Activated B cell treated with CpG ODN at 0.5 μM for 24 hours (primary cell): ENCODE data around the gene FBXO41. TPM values are rescaled to one million over a fixed set of nuclear protein-coding genes. Genes with fewer than 3 reads are reported as not detected.

Source experiments
- ATAC-seq: fragments of 200-7000 bp; cut with Tn5 transposase; one replicate; pipeline ENCODE4 v1.10.0; 2021; ENCODE audit warnings: low read depth, mild to moderate bottlenecking, moderate library complexity
- CTCF ChIA-PET: fragments of 350-600 bp; sonication (Branson Sonifier 250); formaldehyde crosslinking; loops from one replicate; lab custom pipeline; 2021; ENCODE audit warnings: antibody characterized with exemption; lab: Charles Lee
- POLR2A ChIA-PET: fragments of 350-600 bp; sonication (Branson Sonifier 250); formaldehyde crosslinking; loops from one replicate; lab custom pipeline; 2021; ENCODE audit warnings: antibody characterized with exemption; lab: Charles Lee
- DNase-seq: peaks from one replicate; pipeline ENCODE4 v3.0.0; 2022
- H3K27ac Mint-ChIP-seq: one replicate; pipeline ENCODE4 v1.8.0; 2020; ENCODE audit warnings: mixed read lengths
- H3K27me3 Mint-ChIP-seq: one replicate; pipeline ENCODE4 v1.8.0; 2021; ENCODE audit warnings: mixed read lengths
- H3K36me3 Mint-ChIP-seq: one replicate; pipeline ENCODE4 v1.8.0; 2021; ENCODE audit warnings: low read depth, mixed read lengths
- H3K4me1 Mint-ChIP-seq: one replicate; pipeline ENCODE4 v1.8.0; 2021; ENCODE audit warnings: mixed read lengths
- H3K4me3 Mint-ChIP-seq: one replicate; pipeline ENCODE4 v1.8.0; 2020; ENCODE audit warnings: mild to moderate bottlenecking, mixed read lengths
- H3K9me3 Mint-ChIP-seq: one replicate; pipeline ENCODE4 v1.8.0; 2020; ENCODE audit warnings: mixed read lengths
- CTCF ChIP-seq: fragments of 200-600 bp; IDR thresholded peaks from one replicate; pipeline ENCODE4 v1.8.0; 2022; ENCODE audit warnings: antibody characterized with exemption, mild to moderate bottlenecking
- intact Hi-C: fragments of 100-400 bp; cut with micrococcal nuclease; formaldehyde crosslinking; loops from one replicate; pipeline ENCODE4 v1.15.1; 2024
- total RNA-seq: library from RNA; stranded (reverse); gene quantifications from 2 replicates; pipeline ENCODE4 v1.2.3, GENCODE V29; 2022

FBXO41 gene
- total RNA-seq, 1 donor from 2014 or later, result 25.7 TPM

- intact Hi-C loops, result no loop called here
- DNase-seq, result no peak
- ATAC-seq, result no peak
- Mint-ChIP-seq H3K27ac (no peak overlapping the region), H3K4me3 (no peak overlapping the region), H3K36me3 (peaks cover 2% of the 10 kb centered on the region), H3K27me3 (peaks cover 18% of the 10 kb centered on the region), H3K9me3 (no peaks in the 10 kb centered on the region), H3K4me1 (peaks cover 31% of the 10 kb centered on the region)
- TF ChIP-seq CTCF, result no peak
- ChIA-PET POLR2A (no interaction called here), CTCF (interaction anchor here (2.2 kb wide), 1 partner anchor 34 kb away, joined by 6 read pairs; no protein-coding TSS in a partner anchor)
Observed at GRCh38 chr2:73210696-73211095, 73.6 kb downstream of the FBXO41 start.

GRCh38 chr2:73210019-73210418, 74.3 kb downstream of the FBXO41 start:
- peaks cover 24% of the 10 kb centered on the region for H3K4me1 Mint-ChIP-seq
- TF ChIP-seq CTCF, result no peak
- no peak for DNase-seq
- H3K36me3 Mint-ChIP-seq, result peaks cover 2% of the 10 kb centered on the region
- ChIA-PET CTCF (interaction anchor here (2.2 kb wide), 1 partner anchor 33 kb away, joined by 6 read pairs; no protein-coding TSS in a partner anchor), POLR2A (no interaction called here)
- intact Hi-C loops, result no loop called here
- ATAC-seq, result no peak
- no peak overlapping the region for H3K4me3 Mint-ChIP-seq
- H3K9me3 Mint-ChIP-seq, result no peaks in the 10 kb centered on the region
- H3K27ac Mint-ChIP-seq, result no peak overlapping the region
- peaks cover 21% of the 10 kb centered on the region for H3K27me3 Mint-ChIP-seq

DNA sequence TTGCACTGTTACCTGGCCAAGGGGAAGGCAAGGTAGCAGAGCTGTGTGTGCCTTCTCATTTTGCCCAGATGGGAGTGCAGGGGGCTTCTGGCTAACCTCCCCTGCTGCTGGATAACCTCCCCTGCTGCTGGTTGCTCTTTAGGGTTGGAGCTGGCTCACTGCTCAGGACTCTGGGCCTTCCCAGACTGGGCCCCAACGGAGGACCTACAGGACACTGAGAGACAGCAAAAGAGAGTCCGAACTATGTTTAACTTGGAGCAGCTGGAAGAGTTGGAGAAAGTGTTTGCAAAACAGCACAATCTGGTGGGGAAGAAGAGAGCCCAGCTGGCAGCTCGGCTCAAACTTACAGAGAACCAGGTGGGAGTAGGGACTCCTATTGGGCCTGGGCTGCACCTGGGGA, 76.0 kb downstream of the FBXO41 start:
- ChIA-PET CTCF (no interaction called here), POLR2A (no interaction called here)
- Mint-ChIP-seq H3K27me3 (peaks cover 30% of the 10 kb centered on the region), H3K9me3 (no peaks in the 10 kb centered on the region), H3K36me3 (no peaks in the 10 kb centered on the region), H3K27ac (no peak overlapping the region), H3K4me3 (no peak overlapping the region), H3K4me1 (peaks cover 12% of the 10 kb centered on the region)
- intact Hi-C loops, result no loop called here
- no peak for TF ChIP-seq CTCF
- no peak for DNase-seq
- no peak for ATAC-seq

DNA sequence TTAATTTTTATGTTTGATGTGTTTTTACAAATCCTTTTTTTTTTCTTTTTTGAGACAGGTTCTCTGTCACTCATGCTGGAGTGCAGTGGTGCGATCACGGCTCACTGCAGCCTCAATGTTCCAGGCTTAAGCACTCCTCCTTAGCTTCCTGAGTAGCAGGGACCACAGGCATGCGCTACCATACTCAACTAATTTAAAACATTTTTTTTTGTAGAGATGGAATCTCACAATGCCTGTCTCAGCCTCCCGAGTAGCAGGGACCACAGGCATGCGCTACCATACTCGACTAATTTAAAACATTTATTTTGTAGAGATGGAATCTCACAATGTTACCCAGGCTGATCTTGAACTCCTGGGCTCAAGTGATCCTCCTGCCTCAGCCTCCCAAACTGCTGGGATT, 78.7 kb downstream of the FBXO41 start:
- no peaks in the 10 kb centered on the region for H3K9me3 Mint-ChIP-seq
- ATAC-seq (no peak), DNase-seq (no peak)
- H3K27me3 Mint-ChIP-seq, result peaks cover 41% of the 10 kb centered on the region
- H3K36me3 Mint-ChIP-seq, result no peaks in the 10 kb centered on the region
- intact Hi-C loops, result no loop called here
- no peak overlapping the region for H3K4me3 Mint-ChIP-seq
- POLR2A ChIA-PET, result no interaction called here
- peaks cover 9% of the 10 kb centered on the region for H3K4me1 Mint-ChIP-seq
- CTCF ChIA-PET, result no interaction called here
- no peak overlapping the region for H3K27ac Mint-ChIP-seq
- TF ChIP-seq CTCF, result no peak

Other genes with a start within 250 kb of the FBXO41 start
- 10.2 and 13.9 TPM in 2 replicates for gene SFXN5, start 212.8 kb downstream of the FBXO41 start, total RNA-seq
- 3.2 and 3.5 TPM in 2 replicates for gene RAB11FIP5, start 171.5 kb downstream of the FBXO41 start, total RNA-seq
- not detected in 2 replicates for gene NOTO, start 81.9 kb downstream of the FBXO41 start, total RNA-seq
- gene SMYD5, start 70.2 kb downstream of the FBXO41 start, total RNA-seq, result 35.7 and 37.8 TPM in 2 replicates
- 4.6 and 4.7 TPM in 2 replicates for gene PRADC1, start 51.2 kb downstream of the FBXO41 start, total RNA-seq
- 295 and 307 TPM in 2 replicates for gene CCT7, start 50.2 kb downstream of the FBXO41 start, total RNA-seq
- gene EGR4, start 9.1 kb upstream of the FBXO41 start, total RNA-seq, result 0.20 TPM in 1 of 2 replicates, not detected in the other
- gene ALMS1, start 101.4 kb upstream of the FBXO41 start, total RNA-seq, result 17.8 and 20.1 TPM in 2 replicates